Peyer's patch (tissue), 4 donors: ENCODE measurements around the gene DMRTC2. TPM values are rescaled to one million over a fixed set of nuclear protein-coding genes. Genes with fewer than 3 reads are reported as not detected.
A peak's percentile ranks its signal among the peaks of the same experiment; 100 is the strongest.

ENCODE experiments used
- DNase-seq, 3 donors: peaks; one replicate each; pipeline ENCODE4 v3.0.0-alpha.2; 2017 to 2019
- H3K27ac ChIP-seq, 4 donors: fragments of 200-600 bp; sonication (generic); one replicate each; pipeline ENCODE4 v1.5.1; 2016 to 2019
- H3K27me3 ChIP-seq, 2 donors: fragments of 200-600 bp; sonication (generic); one replicate each; pipeline ENCODE4 v1.5.1; 2019
- H3K36me3 ChIP-seq, 3 donors: fragments of 200-600 bp; sonication (generic); one replicate each; pipeline ENCODE4 v1.5.1; 2016 to 2019
- H3K4me1 ChIP-seq, 4 donors: fragments of 200-600 bp; sonication (generic); one replicate each; pipeline ENCODE4 v1.5.1; 2016 to 2019
- H3K4me3 ChIP-seq, 4 donors: fragments of 200-600 bp; sonication (generic); 1 replicate in 3 of 4; 2 replicates in 1 of 4; pipeline ENCODE4 v1.5.1; 2016 to 2019; ENCODE audit warnings: mild to moderate bottlenecking in 1 of 4
- H3K9me3 ChIP-seq, 4 donors: fragments of 200-600 bp; sonication (generic); one replicate each; pipeline ENCODE4 v1.5.1; 2016 to 2019; ENCODE audit warnings: mild to moderate bottlenecking in 1 of 4
- POLR2A ChIP-seq, 2 donors: fragments of 450-650 bp; IDR thresholded peaks; one replicate each; pipeline ENCODE4 v1.5.1; 2017; ENCODE audit warnings: antibody characterized with exemption in 2 of 2, mild to moderate bottlenecking in 2 of 2, moderate library complexity in 2 of 2
- total RNA-seq, 4 donors: library from RNA; depleted of rRNA; stranded (reverse); fragments of >200 nt; gene quantifications; one replicate each; pipeline ENCODE4 v1.1.0, GENCODE V29; 2016
- TF ChIP-seq, protein P1 (sequence below), 6 experiments: fragments of 450-650 bp in 4 of 6; fragments of 200-600 bp in 2 of 6; sonication (generic) in 1 of 6; IDR thresholded peaks; one replicate each; pipeline ENCODE4 v1.5.1; 2017 to 2019; ENCODE audit warnings: antibody characterized with exemption in 6 of 6, mild to moderate bottlenecking in 3 of 6, moderate library complexity in 1 of 6

The DMRTC2 gene
- total RNA-seq, 4 donors from 2014 or later = not detected

DNA sequence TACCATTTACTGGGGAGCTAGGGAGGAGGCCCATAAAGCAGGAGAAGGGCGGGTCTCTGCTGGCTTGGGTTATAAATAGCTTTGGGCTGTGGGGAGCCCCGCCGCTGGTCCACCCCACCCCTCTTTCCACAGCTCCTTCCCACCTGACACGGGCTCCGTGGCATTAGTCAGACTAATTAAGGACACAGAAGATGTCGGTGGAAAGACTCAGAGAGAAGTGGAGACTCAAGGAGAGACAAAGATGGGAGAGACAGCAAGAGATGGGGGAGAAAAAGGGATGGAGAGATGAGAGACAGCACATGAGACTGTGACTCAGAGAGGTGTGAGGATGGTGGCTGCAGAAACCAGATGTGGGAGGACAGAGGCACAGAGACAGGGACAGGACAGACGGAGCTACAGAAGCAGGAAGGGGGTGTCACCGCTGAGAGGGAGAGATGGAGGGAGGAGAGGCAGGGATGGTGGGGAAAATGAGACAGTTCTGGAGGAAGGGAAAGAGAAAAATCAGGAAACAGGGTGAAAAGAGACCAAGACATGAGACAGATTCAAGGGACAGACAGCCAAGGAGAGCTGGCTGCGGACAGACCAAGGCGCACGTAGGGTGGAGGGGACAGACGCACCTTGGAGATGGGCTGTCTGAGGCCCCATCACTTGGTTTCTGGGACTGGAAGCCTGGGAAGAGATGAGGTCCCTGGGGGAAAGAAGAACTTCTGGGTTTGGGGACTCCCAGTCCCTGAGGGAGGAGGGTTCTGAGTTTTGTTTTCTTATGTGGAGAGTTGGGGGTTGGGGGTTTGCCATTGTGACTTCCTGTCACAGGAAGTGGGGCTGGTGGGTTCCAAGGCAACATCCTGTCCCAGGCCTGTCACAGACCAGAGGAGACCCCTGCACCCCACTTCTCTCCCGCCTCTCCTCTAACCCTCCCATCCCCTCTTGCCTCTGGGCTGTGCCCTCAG, 42.2 kb downstream of the DMRTC2 start:
- Histone ChIP-seq H3K4me3 (peak overlapping the region; percentile 31 to 94 (median 35)), H3K4me1 (peaks cover 0 to 37% (median 21%) of the 10 kb centered on the region in 4 donors), H3K27ac (peak overlapping the region; percentile 60 to 98 (median 80)), H3K9me3 (no peaks in the 10 kb centered on the region), H3K36me3 (peaks cover 0 to 32% (median 0%) of the 10 kb centered on the region in 3 donors), H3K27me3 (no peaks in the 10 kb centered on the region)
- DNase-seq = peak in 2 of 3 donors; percentile 87 to 91
- no peak for TF ChIP-seq POLR2A (IDR thresholded peaks at IDR 0.05)
- TF ChIP-seq, protein P1, sequence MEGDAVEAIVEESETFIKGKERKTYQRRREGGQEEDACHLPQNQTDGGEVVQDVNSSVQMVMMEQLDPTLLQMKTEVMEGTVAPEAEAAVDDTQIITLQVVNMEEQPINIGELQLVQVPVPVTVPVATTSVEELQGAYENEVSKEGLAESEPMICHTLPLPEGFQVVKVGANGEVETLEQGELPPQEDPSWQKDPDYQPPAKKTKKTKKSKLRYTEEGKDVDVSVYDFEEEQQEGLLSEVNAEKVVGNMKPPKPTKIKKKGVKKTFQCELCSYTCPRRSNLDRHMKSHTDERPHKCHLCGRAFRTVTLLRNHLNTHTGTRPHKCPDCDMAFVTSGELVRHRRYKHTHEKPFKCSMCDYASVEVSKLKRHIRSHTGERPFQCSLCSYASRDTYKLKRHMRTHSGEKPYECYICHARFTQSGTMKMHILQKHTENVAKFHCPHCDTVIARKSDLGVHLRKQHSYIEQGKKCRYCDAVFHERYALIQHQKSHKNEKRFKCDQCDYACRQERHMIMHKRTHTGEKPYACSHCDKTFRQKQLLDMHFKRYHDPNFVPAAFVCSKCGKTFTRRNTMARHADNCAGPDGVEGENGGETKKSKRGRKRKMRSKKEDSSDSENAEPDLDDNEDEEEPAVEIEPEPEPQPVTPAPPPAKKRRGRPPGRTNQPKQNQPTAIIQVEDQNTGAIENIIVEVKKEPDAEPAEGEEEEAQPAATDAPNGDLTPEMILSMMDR (IDR thresholded peaks at IDR 0.05) = no peak

DNA sequence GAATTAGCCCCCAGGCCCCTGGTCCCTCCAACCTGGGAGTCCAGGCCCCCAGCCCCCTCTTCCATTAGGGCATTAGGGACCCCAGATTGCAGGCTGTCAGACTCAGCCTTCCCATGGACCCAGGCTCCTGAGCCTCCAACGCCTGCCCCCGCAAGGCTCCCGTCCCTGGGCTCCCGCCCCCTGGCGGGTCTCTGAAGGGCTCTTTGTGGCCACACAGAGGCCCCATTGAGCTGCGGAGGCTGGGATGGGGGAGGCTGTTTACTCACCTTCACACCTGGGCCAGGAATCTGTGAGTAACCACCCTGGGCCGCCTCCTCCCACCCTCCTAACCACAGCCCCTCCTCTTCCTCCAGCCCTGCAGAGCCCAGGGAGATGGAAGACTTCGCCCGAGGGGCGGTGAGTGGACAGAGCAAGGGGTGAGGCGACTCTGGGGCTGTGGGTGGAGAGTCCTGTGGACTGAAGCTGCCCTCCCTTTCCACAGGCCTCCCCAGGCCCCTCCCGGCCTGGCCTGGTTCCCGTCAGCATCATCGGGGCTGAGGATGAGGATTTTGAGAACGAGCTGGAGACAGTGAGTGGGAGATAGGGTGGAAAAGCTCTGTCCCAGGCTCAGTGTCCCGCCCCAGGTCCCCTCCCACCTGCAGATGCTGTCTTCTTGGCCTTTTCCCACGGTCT, 43.0 kb downstream of the DMRTC2 start:
- Histone ChIP-seq H3K27ac (peak overlapping the region; percentile 60 to 98 (median 80)), H3K4me1 (peaks cover 0 to 37% (median 19%) of the 10 kb centered on the region in 4 donors), H3K36me3 (peaks cover 0 to 40% (median 0%) of the 10 kb centered on the region in 3 donors), H3K9me3 (no peaks in the 10 kb centered on the region), H3K27me3 (no peaks in the 10 kb centered on the region), H3K4me3 (peak overlapping the region; percentile 30 to 94 (median 35))
- peak; percentile 71 to 94 (median 90) for DNase-seq
- no peak for TF ChIP-seq POLR2A (IDR thresholded peaks at IDR 0.05)
- TF ChIP-seq, protein P1 (IDR thresholded peaks at IDR 0.05) = peak; percentile 16 to 50 (median 36)

DNA sequence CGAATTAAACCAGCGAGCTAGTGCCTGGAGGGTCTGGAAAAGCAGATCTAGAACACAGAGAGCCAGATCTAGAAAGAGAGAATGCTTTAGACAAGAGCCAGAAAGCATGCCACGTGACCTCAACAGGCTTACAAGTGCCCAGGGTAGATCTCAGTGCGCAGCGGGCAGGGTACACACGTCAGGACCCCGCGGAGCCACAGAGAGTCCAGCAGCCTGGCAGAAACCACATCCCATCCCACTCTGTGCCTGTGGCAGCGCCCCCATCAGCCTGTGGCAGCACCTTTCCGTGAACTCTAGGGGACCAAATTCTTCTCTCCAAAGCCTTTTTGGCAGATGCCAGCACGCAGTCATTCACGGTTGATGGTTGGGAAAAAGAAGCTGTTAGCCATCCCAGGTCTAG, 44.1 kb downstream of the DMRTC2 start:
- peaks cover 0 to 46% (median 0%) of the 10 kb centered on the region in 3 donors for H3K36me3 ChIP-seq
- TF ChIP-seq, protein P1 (IDR thresholded peaks at IDR 0.05) = no peak
- TF ChIP-seq POLR2A (IDR thresholded peaks at IDR 0.05) = no peak
- no peak for DNase-seq
- H3K27me3 ChIP-seq = no peaks in the 10 kb centered on the region
- no peak overlapping the region for H3K4me3 ChIP-seq
- peaks cover 0 to 33% (median 19%) of the 10 kb centered on the region in 4 donors for H3K4me1 ChIP-seq
- peak overlapping the region in 2 of 4 donors; percentile 60 to 98 for H3K27ac ChIP-seq
- no peaks in the 10 kb centered on the region for H3K9me3 ChIP-seq

DNA sequence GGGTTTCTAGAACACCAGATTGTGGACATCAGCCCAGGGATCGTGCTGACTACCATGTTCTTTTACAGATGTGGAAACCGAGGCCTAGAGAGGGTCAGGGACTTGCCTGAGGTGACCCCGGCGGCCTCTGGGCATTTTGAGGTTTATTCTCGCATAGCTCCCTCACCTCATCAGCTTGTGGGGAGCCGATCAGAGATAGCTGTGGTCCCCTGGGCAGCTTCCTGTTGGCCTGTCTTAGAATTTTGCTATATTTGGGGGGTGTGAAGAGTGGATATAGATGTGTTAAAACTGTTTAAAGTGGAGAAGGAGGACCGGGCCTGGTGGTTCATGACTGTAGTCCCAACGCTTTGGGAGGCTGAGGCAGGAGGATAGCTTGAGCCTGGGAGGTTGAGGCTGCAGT, 45.1 kb downstream of the DMRTC2 start:
- Histone ChIP-seq H3K9me3 (no peaks in the 10 kb centered on the region), H3K27ac (no peak overlapping the region), H3K4me3 (no peak overlapping the region), H3K27me3 (no peaks in the 10 kb centered on the region), H3K4me1 (peaks cover 0 to 31% (median 17%) of the 10 kb centered on the region in 4 donors), H3K36me3 (peaks cover 0 to 55% (median 0%) of the 10 kb centered on the region in 3 donors)
- no peak for DNase-seq
- no peak for TF ChIP-seq POLR2A (IDR thresholded peaks at IDR 0.05)
- TF ChIP-seq, protein P1 (IDR thresholded peaks at IDR 0.05) = no peak

DNA sequence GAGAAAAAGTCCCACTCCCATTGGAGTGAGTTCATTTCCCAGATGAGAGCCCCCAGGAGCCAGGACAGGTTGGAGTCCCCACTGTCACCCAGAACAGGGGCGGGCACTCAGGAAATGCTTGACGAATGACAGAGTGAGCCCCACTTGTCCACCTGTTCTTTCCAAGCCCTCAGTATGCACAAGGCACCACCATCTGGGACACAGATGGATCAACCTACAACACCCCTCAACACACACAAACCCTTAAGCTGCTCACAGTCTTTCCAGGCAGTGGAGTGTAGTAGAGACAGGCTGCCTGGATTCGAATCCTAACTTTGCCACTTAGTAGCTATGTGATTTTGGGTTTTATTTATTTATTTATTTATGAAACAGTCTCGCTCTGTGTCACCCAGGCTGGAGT, 46.1 kb downstream of the DMRTC2 start:
- Histone ChIP-seq H3K27me3 (no peaks in the 10 kb centered on the region), H3K27ac (no peak overlapping the region), H3K4me1 (peaks cover 0 to 20% (median 11%) of the 10 kb centered on the region in 4 donors), H3K36me3 (peaks cover 0 to 66% (median 0%) of the 10 kb centered on the region in 3 donors), H3K9me3 (no peaks in the 10 kb centered on the region), H3K4me3 (no peak overlapping the region)
- no peak for DNase-seq
- TF ChIP-seq, protein P1 (IDR thresholded peaks at IDR 0.05) = no peak
- no peak for TF ChIP-seq POLR2A (IDR thresholded peaks at IDR 0.05)
